ENCODE data around the gene MAPK1IP1L. TPM values are rescaled to one million over a fixed set of nuclear protein-coding genes. Genes with fewer than 3 reads are reported as not detected.

Gene MAPK1IP1L
- total and polyA plus RNA-seq, 2 of the 8 experiments (the other 6 are each of a cell fraction or from before 2014, with no cell fraction given) = 111 to 228 TPM

DNA sequence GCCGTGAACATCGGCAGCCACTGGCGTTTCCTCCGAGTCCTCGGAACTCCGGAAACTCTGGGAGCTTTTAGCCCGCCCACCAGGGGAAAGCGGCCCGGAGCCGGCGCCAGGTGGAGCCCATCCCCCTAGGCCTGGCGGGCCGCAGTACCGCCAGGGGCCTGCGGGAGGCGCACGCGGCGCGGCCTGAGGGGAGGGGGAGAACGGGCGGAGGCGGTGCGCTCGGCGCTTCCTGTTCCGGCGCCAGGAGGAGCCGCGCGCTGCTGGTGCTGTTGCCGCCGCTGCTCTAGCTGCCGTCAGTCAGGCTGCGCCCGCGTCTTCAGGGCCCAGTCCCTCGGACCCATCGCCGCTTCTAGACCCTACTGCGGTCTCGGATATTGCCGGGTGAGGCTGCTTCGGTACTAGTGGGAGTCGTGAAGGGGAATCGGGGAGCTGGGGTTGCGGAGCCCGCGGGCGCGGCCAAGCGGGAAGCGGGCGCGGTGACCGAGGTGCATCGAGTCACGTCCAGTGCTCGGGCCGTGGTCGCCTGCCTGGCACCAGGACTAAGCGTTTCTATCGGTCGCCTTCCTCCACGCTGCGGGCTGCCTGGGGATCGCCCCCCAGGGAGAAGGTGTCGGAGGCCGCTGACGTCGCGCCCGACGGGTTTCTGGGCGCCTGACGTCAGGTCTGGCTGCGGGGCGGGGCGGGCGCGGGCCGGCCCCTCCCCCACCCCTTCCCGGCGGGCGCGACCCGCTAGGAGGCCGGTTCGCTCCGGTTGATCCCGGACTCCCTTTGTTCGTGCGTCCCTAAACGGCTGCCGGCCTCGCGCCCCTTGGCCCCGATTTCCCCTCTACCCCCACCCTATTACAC is at the start of gene MAPK1IP1L (continued):
- TF ChIP-seq POLR2AphosphoS5 (IDR thresholded peaks at IDR 0.05; ENCODE audit: low read depth, low read length) = peak; percentile 99
- TF ChIP-seq RFX5 (IDR thresholded peaks at IDR 0.05; ENCODE audit: borderline replicate concordance, low read depth, low read length) = no peak
- no peak; the same call in 1 of the 2 replicates for TF ChIP-seq TEAD4 (IDR thresholded peaks at IDR 0.05; ENCODE audit: low read depth, low read length)
- TF ChIP-seq TAF1 (IDR thresholded peaks at IDR 0.05; ENCODE audit: low read depth, low read length) = peak; percentile 95
- no peak for TF ChIP-seq RNF2 (IDR thresholded peaks at IDR 0.05; ENCODE audit: borderline replicate concordance, low read depth, low read length, missing control alignments, poor library complexity, severe bottlenecking)
- TF ChIP-seq SIN3A (conservative IDR thresholded peaks at IDR 0.05 in 1 of 2, IDR thresholded peaks at IDR 0.05 in 1 of 2; ENCODE audit: low read depth in 1 of 2, low read length in 2 of 2) = peak in 1 of 2 experiments; percentile 84; a peak in 1 of 4 replicates
- TF ChIP-seq CHD2 (IDR thresholded peaks at IDR 0.05; ENCODE audit: low read length) = peak; percentile 76; the same call in 1 of the 2 replicates
- TF ChIP-seq, protein P1, sequence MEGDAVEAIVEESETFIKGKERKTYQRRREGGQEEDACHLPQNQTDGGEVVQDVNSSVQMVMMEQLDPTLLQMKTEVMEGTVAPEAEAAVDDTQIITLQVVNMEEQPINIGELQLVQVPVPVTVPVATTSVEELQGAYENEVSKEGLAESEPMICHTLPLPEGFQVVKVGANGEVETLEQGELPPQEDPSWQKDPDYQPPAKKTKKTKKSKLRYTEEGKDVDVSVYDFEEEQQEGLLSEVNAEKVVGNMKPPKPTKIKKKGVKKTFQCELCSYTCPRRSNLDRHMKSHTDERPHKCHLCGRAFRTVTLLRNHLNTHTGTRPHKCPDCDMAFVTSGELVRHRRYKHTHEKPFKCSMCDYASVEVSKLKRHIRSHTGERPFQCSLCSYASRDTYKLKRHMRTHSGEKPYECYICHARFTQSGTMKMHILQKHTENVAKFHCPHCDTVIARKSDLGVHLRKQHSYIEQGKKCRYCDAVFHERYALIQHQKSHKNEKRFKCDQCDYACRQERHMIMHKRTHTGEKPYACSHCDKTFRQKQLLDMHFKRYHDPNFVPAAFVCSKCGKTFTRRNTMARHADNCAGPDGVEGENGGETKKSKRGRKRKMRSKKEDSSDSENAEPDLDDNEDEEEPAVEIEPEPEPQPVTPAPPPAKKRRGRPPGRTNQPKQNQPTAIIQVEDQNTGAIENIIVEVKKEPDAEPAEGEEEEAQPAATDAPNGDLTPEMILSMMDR (IDR thresholded peaks at IDR 0.05; ENCODE audit: control extremely low read depth in 1 of 3, insufficient read depth in 1 of 3, low read depth in 1 of 3, low read length in 3 of 3) = peak; percentile 92 to 98 (median 98)
- TF ChIP-seq POLR2A (IDR thresholded peaks at IDR 0.05; ENCODE audit: control extremely low read depth in 1 of 2, low read depth in 2 of 2, low read length in 2 of 2) = peak; percentile 95 to 99
- peak; percentile 82 for TF ChIP-seq TBP (IDR thresholded peaks at IDR 0.05; ENCODE audit: low read depth, low read length)
- TF ChIP-seq PHF8 (conservative IDR thresholded peaks at IDR 0.05; ENCODE audit: low read depth, low read length) = peak; percentile 100
- TF ChIP-seq KDM4A (IDR thresholded peaks at IDR 0.05; ENCODE audit: low read depth, low read length, severe bottlenecking) = peak; percentile 67
- no peak for TF ChIP-seq SAP30 (IDR thresholded peaks at IDR 0.05; ENCODE audit: insufficient read depth, insufficient replicate concordance, low read length)
- no peak for TF ChIP-seq SIX5 (IDR thresholded peaks at IDR 0.05; ENCODE audit: low read depth, low read length)
- 0 out of 2 replicates have a peak, but pooled peaks have one; percentile 6 for TF ChIP-seq CEBPB (IDR thresholded peaks at IDR 0.05; ENCODE audit: low read depth, low read length)

All from H1 (cell line).